H1 (cell line): ENCODE measurements around the gene PLPPR3.

Experiments used
- CEBPB ChIP-seq: IDR thresholded peaks from 2 replicates; pipeline ENCODE4 v1.6.1; 2012; ENCODE audit warnings: low read depth, low read length
- CTCF ChIP-seq, 3 experiments: IDR thresholded peaks; 1 replicate in 2 of 3; 2 replicates in 1 of 3; pipeline versions ENCODE4 v1.5.1 to v1.6.1; 2011; ENCODE audit warnings: low read length in 3 of 3, mild to moderate bottlenecking in 3 of 3, inconsistent platforms in 2 of 3, low read depth in 1 of 3, moderate library complexity in 1 of 3; ENCODE audit not compliant: insufficient read depth in 1 of 3; ENCODE audit errors: control extremely low read depth in 1 of 3
- HDAC6 ChIP-seq: IDR thresholded peaks from one replicate; pipeline ENCODE4 v1.7.1; 2012; ENCODE audit warnings: low read depth, mild to moderate bottlenecking, inconsistent platforms, low read length, moderate library complexity
- MAX ChIP-seq: IDR thresholded peaks from 2 replicates; pipeline ENCODE4 v1.6.1; 2012; ENCODE audit warnings: inconsistent platforms
- POLR2A ChIP-seq, 2 experiments: IDR thresholded peaks; 1 replicate in 1 of 2; 2 replicates in 1 of 2; pipeline ENCODE4 v1.6.1; 2011; ENCODE audit warnings: low read depth in 2 of 2, low read length in 2 of 2, mild to moderate bottlenecking in 2 of 2; ENCODE audit errors: control extremely low read depth in 1 of 2
- SIX5 ChIP-seq: IDR thresholded peaks from 2 replicates; pipeline ENCODE4 v1.6.1; 2011; ENCODE audit warnings: mild to moderate bottlenecking, low read depth, low read length

DNA sequence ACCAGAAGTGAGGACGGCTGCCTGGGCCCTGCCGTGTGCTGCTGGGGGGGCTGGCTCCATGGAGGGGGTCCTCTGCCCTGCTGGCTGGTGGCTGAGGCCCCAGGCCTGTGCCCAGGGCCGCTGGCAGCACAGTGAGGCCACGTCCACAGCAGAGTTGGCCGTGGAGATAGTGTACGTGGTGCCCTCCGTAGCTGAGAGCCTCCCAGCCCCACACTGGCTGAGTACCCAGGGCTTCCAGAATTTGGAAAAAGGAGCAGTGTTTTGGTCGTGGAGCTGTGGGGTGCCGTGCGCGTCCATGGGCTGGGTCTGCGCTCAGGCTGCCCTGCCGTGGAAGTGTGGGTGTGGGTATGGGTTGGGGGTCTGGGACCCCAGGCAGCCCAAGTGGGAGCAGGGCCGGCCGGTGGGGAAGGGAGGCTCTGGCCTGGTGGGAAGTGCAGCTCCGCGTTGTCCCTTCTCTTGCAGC is 18.6 kb downstream of the PLPPR3 start:
- TF ChIP-seq CTCF (IDR thresholded peaks at IDR 0.05; ENCODE audit: control extremely low read depth in 1 of 3, insufficient read depth in 1 of 3, low read depth in 1 of 3, low read length in 3 of 3) (no peak), POLR2A (IDR thresholded peaks at IDR 0.05; ENCODE audit: control extremely low read depth in 1 of 2, low read depth in 2 of 2, low read length in 2 of 2) (no peak; a peak in 1 of 3 replicates), HDAC6 (no peak), MAX (no peak), SIX5 (no peak), CEBPB (no peak)
